Epithelial cell of esophagus (primary cell): Measurements from ENCODE around the gene ANKFN1.

Source experiments
- DNase-seq: peaks from one replicate; pipeline ENCODE4 v3.0.0; 2010; ENCODE audit warnings: low read depth
- H3K4me3 ChIP-seq: 2 replicates; pipeline ENCODE4 v1.5.1; 2011; ENCODE audit warnings: mild to moderate bottlenecking, low read length, control low read depth
- TF ChIP-seq, protein P1 (sequence below): IDR thresholded peaks from 2 replicates; pipeline ENCODE4 v1.5.1; 2011; ENCODE audit warnings: low read depth, mild to moderate bottlenecking, low read length, control low read depth, inconsistent platforms; ENCODE audit not compliant: insufficient read depth; ENCODE audit errors: missing control alignments

ANKFN1 gene

GRCh38 chr17:56130026-56130425 lies 23.2 kb upstream of the ANKFN1 start:
- no peak for DNase-seq
- TF ChIP-seq, protein P1, sequence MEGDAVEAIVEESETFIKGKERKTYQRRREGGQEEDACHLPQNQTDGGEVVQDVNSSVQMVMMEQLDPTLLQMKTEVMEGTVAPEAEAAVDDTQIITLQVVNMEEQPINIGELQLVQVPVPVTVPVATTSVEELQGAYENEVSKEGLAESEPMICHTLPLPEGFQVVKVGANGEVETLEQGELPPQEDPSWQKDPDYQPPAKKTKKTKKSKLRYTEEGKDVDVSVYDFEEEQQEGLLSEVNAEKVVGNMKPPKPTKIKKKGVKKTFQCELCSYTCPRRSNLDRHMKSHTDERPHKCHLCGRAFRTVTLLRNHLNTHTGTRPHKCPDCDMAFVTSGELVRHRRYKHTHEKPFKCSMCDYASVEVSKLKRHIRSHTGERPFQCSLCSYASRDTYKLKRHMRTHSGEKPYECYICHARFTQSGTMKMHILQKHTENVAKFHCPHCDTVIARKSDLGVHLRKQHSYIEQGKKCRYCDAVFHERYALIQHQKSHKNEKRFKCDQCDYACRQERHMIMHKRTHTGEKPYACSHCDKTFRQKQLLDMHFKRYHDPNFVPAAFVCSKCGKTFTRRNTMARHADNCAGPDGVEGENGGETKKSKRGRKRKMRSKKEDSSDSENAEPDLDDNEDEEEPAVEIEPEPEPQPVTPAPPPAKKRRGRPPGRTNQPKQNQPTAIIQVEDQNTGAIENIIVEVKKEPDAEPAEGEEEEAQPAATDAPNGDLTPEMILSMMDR = no peak
- H3K4me3 ChIP-seq = no peak overlapping the region

- H3K4me3 ChIP-seq = no peak overlapping the region
- TF ChIP-seq, protein P1 = no peak
- no peak for DNase-seq
Measured at GRCh38 chr17:56130631-56131030, 22.6 kb upstream of the ANKFN1 start.

DNA sequence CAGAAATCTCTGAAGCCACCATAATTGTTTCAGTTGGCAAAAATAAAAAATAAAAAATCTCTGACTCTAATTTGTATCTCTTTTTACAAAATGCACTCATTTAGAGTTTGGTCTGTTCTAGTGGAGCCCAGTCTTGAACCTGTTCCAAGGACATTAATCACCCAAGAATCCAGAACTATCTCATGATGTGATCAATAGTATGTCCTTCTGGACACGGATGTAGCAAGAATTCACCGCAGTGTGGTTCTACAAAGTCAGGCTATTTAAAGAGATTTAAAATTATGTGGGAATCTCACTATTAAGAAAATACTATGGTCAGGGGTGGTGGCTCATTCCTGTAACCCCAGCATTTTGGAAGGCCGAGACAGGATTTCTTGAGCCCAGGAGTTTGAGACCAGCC lies 21.8 kb upstream of the ANKFN1 start:
- H3K4me3 ChIP-seq = no peak overlapping the region
- TF ChIP-seq, protein P1 = no peak
- DNase-seq = no peak

DNA sequence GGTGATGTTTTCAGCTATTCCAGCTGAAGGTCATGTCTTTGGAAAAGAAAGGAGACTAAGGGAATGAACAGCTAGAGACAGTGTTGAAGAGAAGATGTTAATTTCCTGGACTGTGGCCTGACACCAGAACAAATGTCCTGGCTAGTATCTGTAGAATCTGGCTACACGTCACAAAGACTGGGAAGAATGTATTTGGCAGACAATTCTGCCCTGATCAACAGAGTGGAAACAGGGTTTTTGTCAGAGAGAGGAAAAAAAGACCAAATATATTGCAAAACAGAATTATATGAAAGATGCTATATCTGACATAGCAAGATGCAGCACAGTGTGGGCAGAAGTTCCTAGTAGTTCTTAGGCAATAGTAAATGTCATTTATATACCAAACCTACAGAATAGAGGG lies 17.0 kb upstream of the ANKFN1 start:
- H3K4me3 ChIP-seq = no peak overlapping the region
- no peak for DNase-seq
- TF ChIP-seq, protein P1 = no peak

GRCh38 chr17:56141046-56141839 lies 12.0 kb upstream of the ANKFN1 start:
- DNase-seq = no peak
- H3K4me3 ChIP-seq = no peak overlapping the region

GRCh38 chr17:56142325-56142724 lies 10.9 kb upstream of the ANKFN1 start:
- DNase-seq = peak; percentile 2
- no peak overlapping the region for H3K4me3 ChIP-seq
- TF ChIP-seq, protein P1 = no peak

More at GRCh38 chr17:56141046-56141839, 12.0 kb upstream of the ANKFN1 start:
- TF ChIP-seq, protein P1 = no peak

DNA sequence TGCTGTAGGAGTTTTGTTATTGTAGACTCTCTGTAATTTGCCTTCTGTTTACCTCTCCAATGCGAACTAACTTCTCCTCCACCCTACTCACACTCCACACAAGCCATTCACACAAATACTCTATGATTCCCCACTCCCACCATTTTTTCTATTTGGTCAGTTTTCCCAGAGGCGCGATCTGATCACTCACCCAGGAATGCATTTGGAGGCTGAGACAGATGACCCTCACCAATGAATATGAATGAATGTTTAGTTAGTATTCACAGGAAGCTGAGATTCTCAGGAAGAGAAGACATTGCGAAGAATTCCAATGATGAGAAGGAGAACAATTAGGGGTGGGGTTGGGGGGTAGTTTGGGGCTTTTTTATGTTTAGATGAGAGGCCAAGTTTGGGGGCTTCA lies 10.5 kb upstream of the ANKFN1 start:
- H3K4me3 ChIP-seq = no peak overlapping the region
- TF ChIP-seq, protein P1 = no peak
- no peak for DNase-seq
